HG03521 (cell line): ENCODE measurements around the gene RBSN.

ENCODE experiments used
- ATAC-seq: cut with Tn5 transposase; IDR thresholded peaks from one replicate; pipeline ENCODE4 v1.9.1; 2021; ENCODE audit warnings: mild to moderate bottlenecking, moderate library complexity; ENCODE audit not compliant: unreplicated experiment

The RBSN gene

GRCh38 chr3:15102256-15102655 is 3.3 kb upstream of the RBSN start:
- ATAC-seq = no peak

GRCh38 chr3:15099364-15100098 is 583 bp upstream of the RBSN start:
- peak; percentile 12 for ATAC-seq

GRCh38 chr3:15097891-15098290 is 1.1 kb downstream of the RBSN start:
- ATAC-seq = no peak

GRCh38 chr3:15096046-15096445 is 2.9 kb downstream of the RBSN start:
- ATAC-seq = no peak

GRCh38 chr3:15094187-15094875 is 4.6 kb downstream of the RBSN start:
- ATAC-seq = no peak

GRCh38 chr3:15092686-15093085 is 6.3 kb downstream of the RBSN start:
- no peak for ATAC-seq

GRCh38 chr3:15091575-15091974 is 7.4 kb downstream of the RBSN start:
- ATAC-seq = no peak

GRCh38 chr3:15089201-15089600 is 9.7 kb downstream of the RBSN start:
- no peak for ATAC-seq

- ATAC-seq = no peak
These were observed 12.2 kb downstream of the RBSN start for GRCh38 chr3:15086699-15087098.

GRCh38 chr3:15086263-15086662 is 12.7 kb downstream of the RBSN start:
- no peak for ATAC-seq

- ATAC-seq = no peak
These were observed 15.7 kb downstream of the RBSN start for GRCh38 chr3:15083252-15083651.

- no peak for ATAC-seq
These were observed 16.8 kb downstream of the RBSN start for GRCh38 chr3:15081960-15082664.

- ATAC-seq = no peak
These were observed 19.9 kb downstream of the RBSN start for GRCh38 chr3:15079091-15079490.

GRCh38 chr3:15074500-15074899 is 24.4 kb downstream of the RBSN start:
- no peak for ATAC-seq

GRCh38 chr3:15071699-15072098 is 27.2 kb downstream of the RBSN start:
- no peak for ATAC-seq

- ATAC-seq = no peak
These were observed 29.5 kb downstream of the RBSN start for GRCh38 chr3:15069441-15069840.

- no peak for ATAC-seq
These were observed 32.5 kb downstream of the RBSN start for GRCh38 chr3:15066467-15066866.

GRCh38 chr3:15065550-15066007 is 33.4 kb downstream of the RBSN start:
- no peak for ATAC-seq

- peak; percentile 98 for ATAC-seq
These were observed 34.0 kb downstream of the RBSN start, which contains the start of gene MRPS25 for GRCh38 chr3:15064835-15065549. MRPS25 (minus strand) TSS chr3:15065315; CDS start chr3:15065194, 121 bp downstream.

GRCh38 chr3:15064299-15064834 is 34.6 kb downstream of the RBSN start:
- ATAC-seq = no peak
